ENCODE data around the gene FKBP4.

DNA sequence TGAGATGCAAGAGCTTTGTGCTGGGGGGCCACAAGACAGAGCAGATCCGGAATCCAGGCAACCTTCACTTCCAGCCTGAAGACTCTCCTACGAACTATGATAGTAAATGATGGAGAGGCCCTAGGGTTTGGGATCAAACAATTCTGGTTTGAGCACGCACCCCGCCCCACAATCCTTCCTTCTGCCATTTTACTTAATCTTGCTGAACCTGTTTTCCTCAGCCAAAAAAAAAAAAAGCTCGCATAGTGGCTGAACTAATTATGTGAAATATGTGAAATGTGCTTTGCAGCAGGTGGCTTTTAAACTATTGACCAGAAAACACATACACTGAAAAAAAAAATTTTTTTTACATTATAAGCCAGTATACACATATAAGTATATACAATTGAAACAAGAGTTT lies 17.0 kb downstream of the FKBP4 start:
- TF ChIP-seq POLR2A (IDR thresholded peaks at IDR 0.05) (no peak), EP300 (IDR thresholded peaks at IDR 0.05) (no peak)
- TF ChIP-seq, protein P1, sequence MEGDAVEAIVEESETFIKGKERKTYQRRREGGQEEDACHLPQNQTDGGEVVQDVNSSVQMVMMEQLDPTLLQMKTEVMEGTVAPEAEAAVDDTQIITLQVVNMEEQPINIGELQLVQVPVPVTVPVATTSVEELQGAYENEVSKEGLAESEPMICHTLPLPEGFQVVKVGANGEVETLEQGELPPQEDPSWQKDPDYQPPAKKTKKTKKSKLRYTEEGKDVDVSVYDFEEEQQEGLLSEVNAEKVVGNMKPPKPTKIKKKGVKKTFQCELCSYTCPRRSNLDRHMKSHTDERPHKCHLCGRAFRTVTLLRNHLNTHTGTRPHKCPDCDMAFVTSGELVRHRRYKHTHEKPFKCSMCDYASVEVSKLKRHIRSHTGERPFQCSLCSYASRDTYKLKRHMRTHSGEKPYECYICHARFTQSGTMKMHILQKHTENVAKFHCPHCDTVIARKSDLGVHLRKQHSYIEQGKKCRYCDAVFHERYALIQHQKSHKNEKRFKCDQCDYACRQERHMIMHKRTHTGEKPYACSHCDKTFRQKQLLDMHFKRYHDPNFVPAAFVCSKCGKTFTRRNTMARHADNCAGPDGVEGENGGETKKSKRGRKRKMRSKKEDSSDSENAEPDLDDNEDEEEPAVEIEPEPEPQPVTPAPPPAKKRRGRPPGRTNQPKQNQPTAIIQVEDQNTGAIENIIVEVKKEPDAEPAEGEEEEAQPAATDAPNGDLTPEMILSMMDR (IDR thresholded peaks at IDR 0.05): no peak
